Measurements from ENCODE around the gene KRTAP19-5.

GRCh38 chr21:30480145-30480544 lies 21.8 kb downstream of the KRTAP19-5 start, which contains the start of gene KRTAP19-1:
- TF ChIP-seq CTCF (IDR thresholded peaks at IDR 0.05) (no peak), POLR2A (IDR thresholded peaks at IDR 0.05) (no peak)

Measured in body of pancreas (tissue), 4 donors.